ENCODE data around the gene BMP8A.

BMP8A gene

GRCh38 chr1:39573097-39573465 is 81.6 kb downstream of the BMP8A start:
- H3K56ac ChIP-seq (ENCODE audit: low read length): peak overlapping the region; percentile 35
- H3K36me3 ChIP-seq (ENCODE audit: control insufficient read depth, insufficient read depth, low read length): peaks cover 25% of the 10 kb centered on the region
- no peak overlapping the region for H3K27ac ChIP-seq (ENCODE audit: low read depth, low read length)
- peak overlapping the region; percentile 21 for H3K4me2 ChIP-seq (ENCODE audit: low read length)
- H2AK5ac ChIP-seq (ENCODE audit: low read length): no peak overlapping the region
- no peak overlapping the region for H2BK5ac ChIP-seq (ENCODE audit: low read length)
- peaks cover 4% of the 10 kb centered on the region for H3K4me1 ChIP-seq (ENCODE audit: control insufficient read depth, low read depth, low read length)
- no peak overlapping the region for H3K9ac ChIP-seq (ENCODE audit: low read length)
- H2BK120ac ChIP-seq (ENCODE audit: low read depth, low read length): no peak overlapping the region
- H3K23ac ChIP-seq (ENCODE audit: low read length): no peak overlapping the region
- peaks cover 60% of the 10 kb centered on the region for H3K79me2 ChIP-seq (ENCODE audit: control insufficient read depth, insufficient read depth, low read length)
- no peak overlapping the region for H4K8ac ChIP-seq (ENCODE audit: low read depth, low read length)
- no peaks in the 10 kb centered on the region for H3K27me3 ChIP-seq (ENCODE audit: insufficient read depth, low read length, poor library complexity)
- no peak overlapping the region for H2BK15ac ChIP-seq (replicated peaks; ENCODE audit: low read depth)
- no peak for DNase-seq
- no peak overlapping the region for H3K18ac ChIP-seq (ENCODE audit: low read length)
- H4K5ac ChIP-seq (ENCODE audit: low read length): no peak overlapping the region
- H3K79me1 ChIP-seq (ENCODE audit: low read length): peaks cover 24% of the 10 kb centered on the region
- H3K4me3 ChIP-seq (ENCODE audit: low read length): no peak overlapping the region
- WGBS (ENCODE audit: extremely low coverage, insufficient coverage, low lambda C conversion rate): no CpG with 5 or more reads among the region's 1 CpG
- H3K4ac ChIP-seq (ENCODE audit: low read depth, low read length): no peak overlapping the region

GRCh38 chr1:39573736-39574624 is 82.5 kb downstream of the BMP8A start:
- Histone ChIP-seq H3K4me3 (ENCODE audit: low read length) (peak overlapping the region; percentile 76), H4K5ac (ENCODE audit: low read length) (no peak overlapping the region), H3K27me3 (ENCODE audit: insufficient read depth, low read length, poor library complexity) (no peaks in the 10 kb centered on the region), H3K23ac (ENCODE audit: low read length) (no peak overlapping the region), H2AK5ac (ENCODE audit: low read length) (no peak overlapping the region), H2BK15ac (replicated peaks; ENCODE audit: low read depth) (no peak overlapping the region), H3K9ac (ENCODE audit: low read length) (peak overlapping the region; percentile 84), H3K27ac (ENCODE audit: low read depth, low read length) (no peak overlapping the region), H3K56ac (ENCODE audit: low read length) (peak overlapping the region; percentile 54), H3K4ac (ENCODE audit: low read depth, low read length) (no peak overlapping the region), H3K4me2 (ENCODE audit: low read length) (peak overlapping the region; percentile 66), H3K36me3 (ENCODE audit: control insufficient read depth, insufficient read depth, low read length) (peaks cover 23% of the 10 kb centered on the region), H3K18ac (ENCODE audit: low read length) (no peak overlapping the region), H3K4me1 (ENCODE audit: control insufficient read depth, low read depth, low read length) (peaks cover 4% of the 10 kb centered on the region), H3K79me1 (ENCODE audit: low read length) (peaks cover 24% of the 10 kb centered on the region), H3K79me2 (ENCODE audit: control insufficient read depth, insufficient read depth, low read length) (peaks cover 60% of the 10 kb centered on the region), H2BK120ac (ENCODE audit: low read depth, low read length) (no peak overlapping the region), H4K8ac (ENCODE audit: low read depth, low read length) (no peak overlapping the region), H2BK5ac (ENCODE audit: low read length) (no peak overlapping the region)
- DNase-seq: no peak
- WGBS (ENCODE audit: extremely low coverage, insufficient coverage, low lambda C conversion rate): no CpG with 5 or more reads among the region's 12 CpGs

- Histone ChIP-seq H2BK120ac (ENCODE audit: low read depth, low read length) (no peak overlapping the region), H3K4me3 (ENCODE audit: low read length) (peak overlapping the region; percentile 76), H3K18ac (ENCODE audit: low read length) (no peak overlapping the region), H3K4me1 (ENCODE audit: control insufficient read depth, low read depth, low read length) (peaks cover 4% of the 10 kb centered on the region), H2BK15ac (replicated peaks; ENCODE audit: low read depth) (no peak overlapping the region), H3K79me1 (ENCODE audit: low read length) (peaks cover 22% of the 10 kb centered on the region), H3K23ac (ENCODE audit: low read length) (no peak overlapping the region), H3K4ac (ENCODE audit: low read depth, low read length) (no peak overlapping the region), H3K36me3 (ENCODE audit: control insufficient read depth, insufficient read depth, low read length) (peaks cover 17% of the 10 kb centered on the region), H3K4me2 (ENCODE audit: low read length) (peak overlapping the region; percentile 66), H2AK5ac (ENCODE audit: low read length) (no peak overlapping the region), H3K56ac (ENCODE audit: low read length) (peak overlapping the region; percentile 93), H4K5ac (ENCODE audit: low read length) (no peak overlapping the region), H3K27ac (ENCODE audit: low read depth, low read length) (no peak overlapping the region), H3K27me3 (ENCODE audit: insufficient read depth, low read length, poor library complexity) (no peaks in the 10 kb centered on the region), H3K9ac (ENCODE audit: low read length) (peak overlapping the region; percentile 84), H3K79me2 (ENCODE audit: control insufficient read depth, insufficient read depth, low read length) (peaks cover 57% of the 10 kb centered on the region), H2BK5ac (ENCODE audit: low read length) (no peak overlapping the region), H4K8ac (ENCODE audit: low read depth, low read length) (no peak overlapping the region)
- WGBS (ENCODE audit: extremely low coverage, insufficient coverage, low lambda C conversion rate): no CpG with 5 or more reads among the region's 5 CpGs
- peak; percentile 31 for DNase-seq
Measured at GRCh38 chr1:39574646-39575045, 83.2 kb downstream of the BMP8A start.

Small RNA genes within 50 kb of the gene (small RNA-seq; reads per million reads assigned to genes)
- gene SNORA55 (ENCODE audit: insufficient read depth): 3.0 reads per million, percentile 46 among the genes with 10 or more reads in this experiment

Measured in mesendoderm (in vitro differentiated cells).